ENCODE data around the gene CFAP57. TPM values are rescaled to one million over a fixed set of nuclear protein-coding genes. Genes with fewer than 3 reads are reported as not detected.

Gene CFAP57
- total and polyA plus RNA-seq, 2 donors (not counting 1 experiment from before 2014, with no cell fraction given) = 0.07 to 0.44 TPM

- Histone ChIP-seq H3K4me1 (ENCODE audit: control insufficient read depth in 2 of 2, insufficient read depth in 2 of 2, low read length in 2 of 2) (no peaks in the 10 kb centered on the region), H3K36me3 (replicated peaks in 1 of 2; ENCODE audit: control extremely low read depth in 1 of 2, control insufficient read depth in 1 of 2, extremely low read depth in 1 of 2, insufficient read depth in 2 of 2, low read length in 1 of 2) (no peaks in the 10 kb centered on the region), H3K79me2 (ENCODE audit: control insufficient read depth, insufficient read depth, low read length) (no peaks in the 10 kb centered on the region), H3K4me2 (replicated peaks; ENCODE audit: low read depth, low read length, poor library complexity, severe bottlenecking) (no peak overlapping the region), H3K27me3 (replicated peaks in 1 of 4; ENCODE audit: control extremely low read depth in 1 of 4, control insufficient read depth in 3 of 4, insufficient read depth in 4 of 4, low read length in 3 of 4) (no peaks in the 10 kb centered on the region), H4K20me1 (ENCODE audit: control insufficient read depth, insufficient read depth, low read length, poor library complexity, severe bottlenecking) (no peaks in the 10 kb centered on the region), H3K9me3 (ENCODE audit: control extremely low read depth in 1 of 3, control insufficient read depth in 2 of 3, insufficient read depth in 1 of 3, low read length in 2 of 3) (peaks cover 0 to under 1% (median 0%) of the 10 kb centered on the region in 3 donors), H3K9ac (ENCODE audit: low read length) (no peak overlapping the region), H3K27ac (ENCODE audit: low read length in 2 of 2) (no peak overlapping the region), H2AFZ (ENCODE audit: insufficient read depth, low read depth, low read length, poor library complexity, severe bottlenecking) (no peak overlapping the region), H3K4me3 (ENCODE audit: control extremely low read depth in 1 of 5, extremely low read depth in 1 of 5, insufficient read depth in 1 of 5, low read depth in 2 of 5, low read length in 4 of 5) (no peak overlapping the region)
- no peaks in the 10 kb centered on the region for H3K4me1 Mint-ChIP-seq
- ATAC-seq (ENCODE audit: low read depth) (no peak), DNase-seq (no peak)
- peaks cover 4% of the 10 kb centered on the region for H3K27me3 Mint-ChIP-seq
- no peak for TF ChIP-seq CTCF (IDR thresholded peaks at IDR 0.05)
- TF ChIP-seq EZH2 (IDR thresholded peaks at IDR 0.05; ENCODE audit: borderline replicate concordance, insufficient read depth, low read depth, low read length, poor library complexity, severe bottlenecking) = no peak
- H3K9me3 Mint-ChIP-seq (ENCODE audit: insufficient read depth) = no peaks in the 10 kb centered on the region
- ChIA-PET CTCF (interaction anchor here (1.8 kb wide), 1 partner anchor 62 kb away, joined by 5 read pairs; no protein-coding TSS in a partner anchor), POLR2A (no interaction called here)
- H3K4me3 Mint-ChIP-seq = no peak overlapping the region
- 89% methylated on average over 10 of the region's 12 CpGs for WGBS (ENCODE audit: insufficient coverage)
- intact Hi-C loops (cut with micrococcal nuclease) = no loop called here
- H3K27ac Mint-ChIP-seq = no peak overlapping the region
Measured at GRCh38 chr1:43288785-43289706, 116.9 kb downstream of the CFAP57 start.

- Histone ChIP-seq H3K79me2 (ENCODE audit: control insufficient read depth, insufficient read depth, low read length) (no peaks in the 10 kb centered on the region), H3K4me3 (ENCODE audit: control extremely low read depth in 1 of 5, extremely low read depth in 1 of 5, insufficient read depth in 1 of 5, low read depth in 2 of 5, low read length in 4 of 5) (no peak overlapping the region), H3K27me3 (replicated peaks in 1 of 4; ENCODE audit: control extremely low read depth in 1 of 4, control insufficient read depth in 3 of 4, insufficient read depth in 4 of 4, low read length in 3 of 4) (no peaks in the 10 kb centered on the region), H3K4me1 (ENCODE audit: control insufficient read depth in 2 of 2, insufficient read depth in 2 of 2, low read length in 2 of 2) (no peaks in the 10 kb centered on the region), H4K20me1 (ENCODE audit: control insufficient read depth, insufficient read depth, low read length, poor library complexity, severe bottlenecking) (no peaks in the 10 kb centered on the region), H3K9ac (ENCODE audit: low read length) (no peak overlapping the region), H3K27ac (ENCODE audit: low read length in 2 of 2) (no peak overlapping the region), H3K4me2 (replicated peaks; ENCODE audit: low read depth, low read length, poor library complexity, severe bottlenecking) (no peak overlapping the region), H3K36me3 (replicated peaks in 1 of 2; ENCODE audit: control extremely low read depth in 1 of 2, control insufficient read depth in 1 of 2, extremely low read depth in 1 of 2, insufficient read depth in 2 of 2, low read length in 1 of 2) (no peaks in the 10 kb centered on the region), H3K9me3 (ENCODE audit: control extremely low read depth in 1 of 3, control insufficient read depth in 2 of 3, insufficient read depth in 1 of 3, low read length in 2 of 3) (no peaks in the 10 kb centered on the region), H2AFZ (ENCODE audit: insufficient read depth, low read depth, low read length, poor library complexity, severe bottlenecking) (no peak overlapping the region)
- no peak for TF ChIP-seq CTCF (IDR thresholded peaks at IDR 0.05)
- no peak for TF ChIP-seq EZH2 (IDR thresholded peaks at IDR 0.05; ENCODE audit: borderline replicate concordance, insufficient read depth, low read depth, low read length, poor library complexity, severe bottlenecking)
- 90% methylated on average over 4 of the region's 7 CpGs for WGBS (ENCODE audit: insufficient coverage)
- POLR2A ChIA-PET = no interaction called here
- no peak overlapping the region for H3K27ac Mint-ChIP-seq
- H3K4me1 Mint-ChIP-seq = no peaks in the 10 kb centered on the region
- ATAC-seq (ENCODE audit: low read depth) (no peak), DNase-seq (no peak)
- intact Hi-C loops (cut with micrococcal nuclease) = no loop called here
- no peak overlapping the region for H3K4me3 Mint-ChIP-seq
- H3K9me3 Mint-ChIP-seq (ENCODE audit: insufficient read depth) = no peaks in the 10 kb centered on the region
- CTCF ChIA-PET = no interaction called here
- peaks cover 3% of the 10 kb centered on the region for H3K27me3 Mint-ChIP-seq
Measured at GRCh38 chr1:43292216-43292615, 120.1 kb downstream of the CFAP57 start.
